ENCODE data around the gene SLC35B1.

SLC35B1 gene

DNA sequence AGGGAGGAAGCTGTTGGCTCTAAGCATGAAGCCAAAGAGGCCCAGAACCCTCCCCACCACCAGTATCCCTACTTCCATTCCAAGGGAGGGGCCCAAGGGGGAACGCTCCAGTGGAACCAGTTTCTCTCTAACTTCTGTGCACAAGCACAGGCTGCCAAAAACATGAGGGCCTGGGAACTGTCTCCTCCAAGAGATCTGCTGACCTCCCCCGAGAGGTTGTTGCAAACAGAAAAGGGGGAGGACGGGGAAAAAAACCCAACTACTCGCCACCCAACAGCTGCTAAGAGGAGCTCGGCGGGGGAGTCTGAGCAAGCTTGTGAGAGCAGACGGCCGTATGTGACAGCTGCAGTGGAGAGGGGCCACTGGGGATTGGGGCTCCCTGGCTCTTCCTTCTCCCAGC lies 15.7 kb upstream of the SLC35B1 start:
- no peaks in the 10 kb centered on the region for H3K27me3 ChIP-seq (ENCODE audit: control insufficient read depth, insufficient read depth, low read length, poor library complexity, severe bottlenecking)
- no peak overlapping the region for H3K4me3 ChIP-seq (ENCODE audit: insufficient read depth, low read depth, low read length)
- peaks cover 30% of the 10 kb centered on the region for H3K36me3 ChIP-seq (ENCODE audit: control insufficient read depth, insufficient read depth, low read length)
- peak overlapping the region; percentile 21 for H3K27ac ChIP-seq (ENCODE audit: insufficient read depth, low read depth, low read length, poor library complexity, severe bottlenecking)
- H3K4me1 ChIP-seq (ENCODE audit: control insufficient read depth, insufficient read depth, low read length) = peaks cover 8% of the 10 kb centered on the region
- H3K9me3 ChIP-seq (ENCODE audit: control insufficient read depth, low read length) = no peaks in the 10 kb centered on the region
- 76 to 82% methylated on average over 8 of the region's 8 CpGs for WGBS, 2 experiments

DNA sequence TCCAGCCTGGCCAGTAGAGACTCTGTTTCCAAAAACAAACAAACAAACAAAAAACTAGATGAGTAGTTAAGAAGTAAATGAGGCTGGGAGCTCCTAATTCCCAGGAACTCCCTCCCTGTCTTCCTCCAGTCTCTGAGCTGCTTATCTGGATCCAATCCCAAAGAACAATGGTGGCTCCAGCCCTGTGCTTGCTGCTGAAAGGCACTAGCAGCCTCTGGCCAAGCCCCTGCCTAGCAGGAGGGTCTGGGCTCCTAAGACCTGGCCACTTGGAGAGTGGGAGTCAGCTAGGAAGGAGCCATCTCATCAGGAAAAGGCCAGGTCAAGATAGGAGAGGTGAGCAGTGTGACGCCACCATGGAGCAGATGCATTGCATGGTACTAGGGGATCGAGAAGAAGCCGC lies 14.3 kb upstream of the SLC35B1 start:
- H3K27ac ChIP-seq (ENCODE audit: insufficient read depth, low read depth, low read length, poor library complexity, severe bottlenecking) = no peak overlapping the region

GRCh38 chr17:49717371-49717861 lies 9.7 kb upstream of the SLC35B1 start:
- no peaks in the 10 kb centered on the region for H3K27me3 ChIP-seq (ENCODE audit: control insufficient read depth, insufficient read depth, low read length, poor library complexity, severe bottlenecking)
- H3K9me3 ChIP-seq (ENCODE audit: control insufficient read depth, low read length) = no peaks in the 10 kb centered on the region
- WGBS, 2 experiments = 96 to 97% methylated on average over 10 of the region's 10 CpGs
- H3K4me3 ChIP-seq (ENCODE audit: insufficient read depth, low read depth, low read length) = no peak overlapping the region
- H3K4me1 ChIP-seq (ENCODE audit: control insufficient read depth, insufficient read depth, low read length) = no peaks in the 10 kb centered on the region
- H3K27ac ChIP-seq (ENCODE audit: insufficient read depth, low read depth, low read length, poor library complexity, severe bottlenecking) = no peak overlapping the region
- peaks cover 62% of the 10 kb centered on the region for H3K36me3 ChIP-seq (ENCODE audit: control insufficient read depth, insufficient read depth, low read length)

More for the DNA sequence above, 14.3 kb upstream of the SLC35B1 start:
- H3K4me1 ChIP-seq (ENCODE audit: control insufficient read depth, insufficient read depth, low read length) = peaks cover 8% of the 10 kb centered on the region
- no peak overlapping the region for H3K4me3 ChIP-seq (ENCODE audit: insufficient read depth, low read depth, low read length)
- H3K27me3 ChIP-seq (ENCODE audit: control insufficient read depth, insufficient read depth, low read length, poor library complexity, severe bottlenecking) = no peaks in the 10 kb centered on the region
- 95 to 96% methylated on average over 3 of the region's 3 CpGs for WGBS, 2 experiments
- H3K36me3 ChIP-seq (ENCODE audit: control insufficient read depth, insufficient read depth, low read length) = peaks cover 44% of the 10 kb centered on the region
- no peaks in the 10 kb centered on the region for H3K9me3 ChIP-seq (ENCODE audit: control insufficient read depth, low read length)

- peaks cover 59% of the 10 kb centered on the region for H3K36me3 ChIP-seq (ENCODE audit: control insufficient read depth, insufficient read depth, low read length)
- H3K9me3 ChIP-seq (ENCODE audit: control insufficient read depth, low read length) = no peaks in the 10 kb centered on the region
- H3K27me3 ChIP-seq (ENCODE audit: control insufficient read depth, insufficient read depth, low read length, poor library complexity, severe bottlenecking) = no peaks in the 10 kb centered on the region
- no peak overlapping the region for H3K27ac ChIP-seq (ENCODE audit: insufficient read depth, low read depth, low read length, poor library complexity, severe bottlenecking)
- no peaks in the 10 kb centered on the region for H3K4me1 ChIP-seq (ENCODE audit: control insufficient read depth, insufficient read depth, low read length)
- 96 to 100% methylated on average over 1 of the region's 1 CpG for WGBS, 2 experiments
- no peak overlapping the region for H3K4me3 ChIP-seq (ENCODE audit: insufficient read depth, low read depth, low read length)
These were observed 9.1 kb upstream of the SLC35B1 start for GRCh38 chr17:49716668-49717364.

- no peaks in the 10 kb centered on the region for H3K4me1 ChIP-seq (ENCODE audit: control insufficient read depth, insufficient read depth, low read length)
- peaks cover 58% of the 10 kb centered on the region for H3K36me3 ChIP-seq (ENCODE audit: control insufficient read depth, insufficient read depth, low read length)
- no peaks in the 10 kb centered on the region for H3K27me3 ChIP-seq (ENCODE audit: control insufficient read depth, insufficient read depth, low read length, poor library complexity, severe bottlenecking)
- H3K9me3 ChIP-seq (ENCODE audit: control insufficient read depth, low read length) = no peaks in the 10 kb centered on the region
- H3K27ac ChIP-seq (ENCODE audit: insufficient read depth, low read depth, low read length, poor library complexity, severe bottlenecking) = no peak overlapping the region
- WGBS, 2 experiments = 93 to 95% methylated on average over 8 to 9 of the region's 9 CpGs
- no peak overlapping the region for H3K4me3 ChIP-seq (ENCODE audit: insufficient read depth, low read depth, low read length)
These were observed 8.0 kb upstream of the SLC35B1 start for GRCh38 chr17:49715717-49716279.

GRCh38 chr17:49715216-49715615 lies 7.5 kb upstream of the SLC35B1 start:
- peaks cover 57% of the 10 kb centered on the region for H3K36me3 ChIP-seq (ENCODE audit: control insufficient read depth, insufficient read depth, low read length)
- no peak overlapping the region for H3K4me3 ChIP-seq (ENCODE audit: insufficient read depth, low read depth, low read length)
- 94 to 95% methylated on average over 4 of the region's 4 CpGs for WGBS, 2 experiments
- H3K4me1 ChIP-seq (ENCODE audit: control insufficient read depth, insufficient read depth, low read length) = no peaks in the 10 kb centered on the region
- no peaks in the 10 kb centered on the region for H3K9me3 ChIP-seq (ENCODE audit: control insufficient read depth, low read length)
- no peaks in the 10 kb centered on the region for H3K27me3 ChIP-seq (ENCODE audit: control insufficient read depth, insufficient read depth, low read length, poor library complexity, severe bottlenecking)
- H3K27ac ChIP-seq (ENCODE audit: insufficient read depth, low read depth, low read length, poor library complexity, severe bottlenecking) = no peak overlapping the region

DNA sequence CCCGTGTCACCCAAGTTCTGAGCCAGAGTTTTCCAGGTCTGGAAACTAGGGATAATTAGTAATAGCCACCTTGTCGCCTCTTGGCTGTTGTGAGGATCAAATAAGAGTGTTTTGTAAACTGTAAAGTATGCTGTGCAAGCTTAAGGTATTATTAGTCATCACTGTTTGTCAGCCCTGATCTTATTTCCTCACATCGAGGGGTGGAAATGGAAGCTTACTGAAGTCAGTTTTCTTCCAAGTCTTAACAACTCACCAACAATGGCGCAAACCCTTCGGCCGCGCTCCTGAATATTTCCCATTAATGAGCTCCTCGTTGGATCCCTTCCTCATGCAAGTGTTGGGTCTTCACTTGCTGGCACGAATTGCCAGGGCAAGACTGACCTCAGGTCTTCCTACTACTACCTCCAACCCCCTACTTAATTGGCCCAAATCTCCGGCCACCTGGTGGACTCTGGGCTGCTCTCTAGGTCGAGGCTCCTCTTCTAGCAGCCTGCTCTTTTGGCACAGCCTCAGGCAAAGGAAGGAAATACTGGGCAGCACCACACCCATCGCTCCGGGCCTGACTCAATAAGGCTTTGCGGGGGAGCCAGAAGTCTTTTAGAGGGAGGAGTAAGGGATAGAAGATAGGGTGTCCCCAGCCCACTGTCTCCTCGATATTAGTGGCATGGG lies 885 bp upstream of the SLC35B1 start:
- 78 to 80% methylated on average over 15 of the region's 15 CpGs for WGBS, 2 experiments
- Histone ChIP-seq H3K36me3 (ENCODE audit: control insufficient read depth, insufficient read depth, low read length) (peaks cover 26% of the 10 kb centered on the region), H3K4me1 (ENCODE audit: control insufficient read depth, insufficient read depth, low read length) (peaks cover 7% of the 10 kb centered on the region), H3K27ac (ENCODE audit: insufficient read depth, low read depth, low read length, poor library complexity, severe bottlenecking) (peak overlapping the region; percentile 32), H3K9me3 (ENCODE audit: control insufficient read depth, low read length) (no peaks in the 10 kb centered on the region), H3K27me3 (ENCODE audit: control insufficient read depth, insufficient read depth, low read length, poor library complexity, severe bottlenecking) (no peaks in the 10 kb centered on the region), H3K4me3 (ENCODE audit: insufficient read depth, low read depth, low read length) (no peak overlapping the region)

- H3K36me3 ChIP-seq (ENCODE audit: control insufficient read depth, insufficient read depth, low read length) = peaks cover 35% of the 10 kb centered on the region
- no peaks in the 10 kb centered on the region for H3K9me3 ChIP-seq (ENCODE audit: control insufficient read depth, low read length)
- peaks cover 7% of the 10 kb centered on the region for H3K4me1 ChIP-seq (ENCODE audit: control insufficient read depth, insufficient read depth, low read length)
- WGBS, 2 experiments = 2 to 3% methylated on average over 12 of the region's 12 CpGs
- H3K27me3 ChIP-seq (ENCODE audit: control insufficient read depth, insufficient read depth, low read length, poor library complexity, severe bottlenecking) = no peaks in the 10 kb centered on the region
- peak overlapping the region; percentile 89 for H3K4me3 ChIP-seq (ENCODE audit: insufficient read depth, low read depth, low read length)
- no peak overlapping the region for H3K27ac ChIP-seq (ENCODE audit: insufficient read depth, low read depth, low read length, poor library complexity, severe bottlenecking)
These were observed 537 bp downstream of the SLC35B1 start for GRCh38 chr17:49707246-49707607.

DNA sequence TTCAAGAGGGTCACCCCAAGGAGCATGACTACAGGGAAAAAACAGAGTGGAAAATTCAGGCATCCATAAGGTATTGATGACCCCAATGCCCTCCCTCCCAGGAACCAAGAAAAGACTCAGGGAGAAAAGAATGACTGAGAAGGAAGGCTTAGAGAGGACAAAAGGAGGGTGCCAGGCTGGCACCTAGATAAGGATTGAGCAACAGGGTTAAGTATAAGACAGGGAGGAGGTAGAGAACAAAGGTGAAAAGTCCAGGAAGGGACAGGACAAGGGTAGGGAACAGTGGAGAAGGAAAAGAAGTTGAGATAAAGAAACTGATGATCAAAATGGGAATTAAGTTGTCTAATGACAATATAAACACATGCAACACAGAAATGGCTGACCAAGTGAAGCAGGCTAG lies 2.5 kb downstream of the SLC35B1 start:
- H3K36me3 ChIP-seq (ENCODE audit: control insufficient read depth, insufficient read depth, low read length) = peaks cover 44% of the 10 kb centered on the region

GRCh38 chr17:49703557-49704277 lies 4.0 kb downstream of the SLC35B1 start:
- WGBS, 2 experiments = 82 to 86% methylated on average over 6 of the region's 6 CpGs
- H3K27ac ChIP-seq (ENCODE audit: insufficient read depth, low read depth, low read length, poor library complexity, severe bottlenecking) = no peak overlapping the region
- H3K36me3 ChIP-seq (ENCODE audit: control insufficient read depth, insufficient read depth, low read length) = peaks cover 46% of the 10 kb centered on the region
- H3K4me3 ChIP-seq (ENCODE audit: insufficient read depth, low read depth, low read length) = no peak overlapping the region
- peaks cover 7% of the 10 kb centered on the region for H3K4me1 ChIP-seq (ENCODE audit: control insufficient read depth, insufficient read depth, low read length)
- no peaks in the 10 kb centered on the region for H3K27me3 ChIP-seq (ENCODE audit: control insufficient read depth, insufficient read depth, low read length, poor library complexity, severe bottlenecking)
- H3K9me3 ChIP-seq (ENCODE audit: control insufficient read depth, low read length) = no peaks in the 10 kb centered on the region

More for the DNA sequence above, 2.5 kb downstream of the SLC35B1 start:
- H3K9me3 ChIP-seq (ENCODE audit: control insufficient read depth, low read length) = no peaks in the 10 kb centered on the region
- no peaks in the 10 kb centered on the region for H3K27me3 ChIP-seq (ENCODE audit: control insufficient read depth, insufficient read depth, low read length, poor library complexity, severe bottlenecking)
- peaks cover 7% of the 10 kb centered on the region for H3K4me1 ChIP-seq (ENCODE audit: control insufficient read depth, insufficient read depth, low read length)
- H3K4me3 ChIP-seq (ENCODE audit: insufficient read depth, low read depth, low read length) = no peak overlapping the region
- no peak overlapping the region for H3K27ac ChIP-seq (ENCODE audit: insufficient read depth, low read depth, low read length, poor library complexity, severe bottlenecking)

Measured in ectodermal cell (in vitro differentiated cells).